HCT116 (cell line): ENCODE results near the gene PPM1F. TPM values are rescaled to one million over a fixed set of nuclear protein-coding genes. Genes with fewer than 3 reads are reported as not detected.

ENCODE experiments used
- ATAC-seq: fragments of 200-7000 bp; cut with Tn5 transposase; 2 replicates; pipeline ENCODE4 v1.9.1; 2020; ENCODE audit warnings: mild to moderate bottlenecking, moderate library complexity
- BruUV-seq: library from RNA; stranded (reverse); fragments of 400-500 nt; replicated peaks from 2 replicates; lab custom pipeline; 2021; lab: Mats Ljungman, UMichigan
- CTCF ChIA-PET: fragments of 300-600 bp; sonication (Branson Sonifier 250); formaldehyde crosslinking; loops from one replicate; lab custom pipeline; 2021; ENCODE audit warnings: antibody characterized with exemption; lab: Charles Lee
- POLR2A ChIA-PET: fragments of 300-600, 350-600 bp; sonication (Branson Sonifier 250); formaldehyde crosslinking; loops from one replicate; lab custom pipeline; 2021; ENCODE audit warnings: antibody characterized with exemption; lab: Charles Lee
- RAD21 ChIA-PET, 2 experiments: fragments of 300-600 bp; sonication (Branson Sonifier 250); formaldehyde crosslinking; loops; one replicate each; lab custom pipeline; 2023; ENCODE audit warnings: low total read pairs in 2 of 2; ENCODE audit not compliant: uncharacterized antibody in 2 of 2, unreplicated experiment in 2 of 2, low non-redundant PET in 1 of 2; lab: Charles Lee
- DNase-seq: peaks from one replicate; pipeline ENCODE4 v3.0.0-alpha.2; 2010; ENCODE audit warnings: low read depth, low spot score
- H2AFZ ChIP-seq: fragments of 200-600 bp; shearing (Covaris generic), sonication (generic); 2 replicates; pipeline ENCODE4 v1.6.1; 2017; ENCODE audit warnings: low read depth, mixed run types, mixed read lengths, antibody characterized with exemption, low read length; ENCODE audit not compliant: poor library complexity, severe bottlenecking
- H3K27ac ChIP-seq: 2 replicates; pipeline ENCODE4 v1.5.1; 2012; ENCODE audit warnings: low read depth, low read length
- H3K27me3 ChIP-seq: fragments of 200-600 bp; sonication (generic); 2 replicates; pipeline ENCODE4 v1.6.1; 2016; ENCODE audit warnings: mixed run types, low read length, mixed read lengths; ENCODE audit not compliant: insufficient read depth
- H3K36me3 ChIP-seq, 2 experiments: fragments of 200-500 bp in 1 of 2; fragments of 200-600 bp in 1 of 2; sonication (Bioruptor generic) in 1 of 2; sonication (generic) in 1 of 2; 2 replicates each; pipeline versions ENCODE4 v1.5.1 to v1.6.1; 2014 to 2016; ENCODE audit warnings: low read length in 2 of 2, inconsistent platforms in 1 of 2, mixed read lengths in 1 of 2, mixed run types in 1 of 2; ENCODE audit not compliant: insufficient read depth in 2 of 2, control insufficient read depth in 1 of 2
- H3K4me1 ChIP-seq, 2 experiments: fragments of 200-600 bp in 1 of 2; sonication (generic) in 1 of 2; 2 replicates each; pipeline versions ENCODE4 v1.5.1 to v1.6.1; 2012 to 2017; ENCODE audit warnings: low read length in 2 of 2, inconsistent platforms in 1 of 2, mild to moderate bottlenecking in 1 of 2, mixed read lengths in 1 of 2, mixed run types in 1 of 2, moderate library complexity in 1 of 2; ENCODE audit not compliant: insufficient read depth in 2 of 2, control insufficient read depth in 1 of 2
- H3K4me2 ChIP-seq: fragments of 200-600 bp; sonication (generic); 2 replicates; pipeline ENCODE4 v1.6.1; 2017; ENCODE audit warnings: mixed run types, low read length, mixed read lengths
- H3K4me3 ChIP-seq, 2 experiments: fragments of 200-600 bp in 1 of 2; sonication (generic) in 1 of 2; replicated peaks in 1 of 2; 2 replicates each; pipeline ENCODE4 v1.5.1; 2011 to 2016; ENCODE audit warnings: low read length in 2 of 2, control low read depth in 1 of 2, low read depth in 1 of 2, mild to moderate bottlenecking in 1 of 2, mixed read lengths in 1 of 2, mixed run types in 1 of 2
- H3K79me2 ChIP-seq: fragments of 200-600 bp; sonication (generic); 2 replicates; pipeline ENCODE4 v1.6.1; 2017; ENCODE audit warnings: mild to moderate bottlenecking, mixed run types, low read length, moderate library complexity, mixed read lengths; ENCODE audit not compliant: insufficient read depth
- H3K9ac ChIP-seq: fragments of 200-600 bp; sonication (generic); 2 replicates; pipeline ENCODE4 v1.6.1; 2016; ENCODE audit warnings: low read length, mixed read lengths
- H3K9me2 ChIP-seq: fragments of 200-600 bp; sonication (generic), shearing (Covaris generic); 2 replicates; pipeline ENCODE4 v1.6.1; 2017; ENCODE audit warnings: mixed run types, mild to moderate bottlenecking, moderate library complexity; ENCODE audit not compliant: insufficient read depth
- H3K9me3 ChIP-seq, 2 experiments: fragments of 200-500 bp in 1 of 2; fragments of 200-600 bp in 1 of 2; sonication (Bioruptor generic) in 1 of 2; sonication (generic) in 1 of 2; 2 replicates each; pipeline ENCODE4 v1.6.1; 2014 to 2017; ENCODE audit warnings: low read length in 2 of 2, mixed read lengths in 2 of 2, inconsistent platforms in 1 of 2, low read depth in 1 of 2, mild to moderate bottlenecking in 1 of 2, mixed run types in 1 of 2, moderate library complexity in 1 of 2; ENCODE audit not compliant: control insufficient read depth in 1 of 2, insufficient read depth in 1 of 2
- H4K20me1 ChIP-seq: fragments of 200-600 bp; sonication (generic), shearing (Covaris generic); 2 replicates; pipeline ENCODE4 v1.6.1; 2017; ENCODE audit warnings: mixed run types, mild to moderate bottlenecking, moderate library complexity; ENCODE audit not compliant: insufficient read depth
- ATF3 ChIP-seq: IDR thresholded peaks from 2 replicates; pipeline ENCODE4 v1.6.1; 2012
- CBX3 ChIP-seq: IDR thresholded peaks from 2 replicates; pipeline ENCODE4 v1.6.1; 2012; ENCODE audit warnings: low read depth
- CEBPB ChIP-seq: IDR thresholded peaks from 2 replicates; pipeline ENCODE4 v1.6.1; 2012; ENCODE audit warnings: low read depth
- CTCF ChIP-seq, 3 experiments: fragments of 200-600 bp in 1 of 3; sonication (generic) in 1 of 3; IDR thresholded peaks in 2 of 3; conservative IDR thresholded peaks in 1 of 3; 2 replicates each; pipeline ENCODE4 v1.5.1; 2012 to 2017; ENCODE audit warnings: low read depth in 2 of 3, low read length in 2 of 3, antibody characterized with exemption in 1 of 3, borderline replicate concordance in 1 of 3, control low read depth in 1 of 3, mild to moderate bottlenecking in 1 of 3, mixed read lengths in 1 of 3, mixed run types in 1 of 3, moderate library complexity in 1 of 3; ENCODE audit not compliant: insufficient read depth in 1 of 3
- EGR1 ChIP-seq: IDR thresholded peaks from 2 replicates; pipeline ENCODE4 v1.6.1; 2012; ENCODE audit warnings: low read depth
- FOSL1 ChIP-seq: IDR thresholded peaks from 2 replicates; pipeline ENCODE4 v1.6.1; 2012; ENCODE audit warnings: low read depth
- JUND ChIP-seq: IDR thresholded peaks from 2 replicates; pipeline ENCODE4 v1.6.1; 2012
- MAX ChIP-seq: IDR thresholded peaks from 2 replicates; pipeline ENCODE4 v1.6.1; 2012
- POLR2A ChIP-seq: IDR thresholded peaks from 2 replicates; pipeline ENCODE4 v1.7.0; 2011; ENCODE audit warnings: borderline replicate concordance; ENCODE audit not compliant: insufficient read depth, insufficient read length; ENCODE audit errors: extremely low read depth
- RAD21 ChIP-seq: IDR thresholded peaks from 2 replicates; pipeline ENCODE4 v1.6.1; 2012; ENCODE audit warnings: low read depth, mild to moderate bottlenecking
- REST ChIP-seq: IDR thresholded peaks from 2 replicates; pipeline ENCODE4 v1.6.1; 2012; ENCODE audit warnings: low read depth
- SP1 ChIP-seq: IDR thresholded peaks from 2 replicates; pipeline ENCODE4 v1.6.1; 2012; ENCODE audit warnings: low read depth
- SRF ChIP-seq: IDR thresholded peaks from 2 replicates; pipeline ENCODE4 v1.6.1; 2012; ENCODE audit warnings: low read depth
- TCF7L2 ChIP-seq: IDR thresholded peaks from 2 replicates; pipeline ENCODE4 v1.7.0; 2011; ENCODE audit warnings: borderline replicate concordance, inconsistent platforms; ENCODE audit not compliant: insufficient read depth, insufficient read length; ENCODE audit errors: extremely low read depth
- ZBTB33 ChIP-seq: IDR thresholded peaks from 2 replicates; pipeline ENCODE4 v1.6.1; 2011; ENCODE audit warnings: mild to moderate bottlenecking, low read length, moderate library complexity; ENCODE audit not compliant: insufficient replicate concordance; ENCODE audit errors: extremely low read depth
- ZNF274 ChIP-seq: fragments of 200-500 bp; sonication (Bioruptor generic); IDR thresholded peaks from 2 replicates; pipeline ENCODE4 v1.6.1; 2014; ENCODE audit warnings: mild to moderate bottlenecking, low read depth, low read length, inconsistent platforms
- intact Hi-C: fragments of 100-400 bp; cut with micrococcal nuclease; formaldehyde crosslinking; loops from 2 replicates; pipeline ENCODE4 v1.10.0; 2022
- total RNA-seq: library from RNA; stranded (reverse); gene quantifications from one replicate; pipeline ENCODE4 v1.2.1, GENCODE V29; 2021; ENCODE audit not compliant: unreplicated experiment

Gene PPM1F
- total RNA-seq, 1 experiment from 2014 or later: 27.3 TPM

- Histone ChIP-seq H3K27me3 (no peaks in the 10 kb centered on the region), H3K27ac (no peak overlapping the region), H2AFZ (no peak overlapping the region), H3K36me3 (peaks cover 6 to 18% of the 10 kb centered on the region in 2 experiments; a peak in 3 of 4 replicates), H3K4me2 (no peak overlapping the region), H3K4me1 (peaks cover 4 to 32% of the 10 kb centered on the region in 2 experiments; a peak in 3 of 4 replicates), H3K9me3 (no peaks in the 10 kb centered on the region), H3K4me3 (no peak overlapping the region), H4K20me1 (no peaks in the 10 kb centered on the region), H3K9me2 (no peaks in the 10 kb centered on the region), H3K9ac (no peak overlapping the region), H3K79me2 (peaks cover 27% of the 10 kb centered on the region; the same call in 1 of the 2 replicates)
- no peak for DNase-seq
- TF ChIP-seq RAD21: no peak
- no peak for TF ChIP-seq CEBPB
- TF ChIP-seq SP1: no peak
- no peak for TF ChIP-seq JUND
- no peak for TF ChIP-seq ATF3
- TF ChIP-seq POLR2A: no peak
- TF ChIP-seq CBX3: no peak
- TF ChIP-seq FOSL1: no peak
- no peak for TF ChIP-seq TCF7L2
- no peak for TF ChIP-seq MAX
- TF ChIP-seq ZBTB33: no peak
- TF ChIP-seq SRF: no peak
- TF ChIP-seq REST: no peak
- no peak for TF ChIP-seq ZNF274
- TF ChIP-seq CTCF (IDR thresholded peaks at IDR 0.05 in 2 of 3, conservative IDR thresholded peaks at IDR 0.05 in 1 of 3; ENCODE audit: borderline replicate concordance in 1 of 3, insufficient read depth in 1 of 3, low read depth in 2 of 3, low read length in 2 of 3): no peak
- TF ChIP-seq EGR1: no peak
- ATAC-seq: no peak
- ChIA-PET RAD21 (no interaction called here), POLR2A (no interaction called here), CTCF (interaction anchor here (2.0 kb wide), 1 partner anchor 10 kb away, joined by 18 read pairs; no protein-coding TSS in a partner anchor)
- intact Hi-C loops: no loop called here
- no TSS peak for BruUV-seq
These were observed 4.3 kb downstream of the PPM1F start for GRCh38 chr22:21948390-21948789.
